WERI-Rb-1 (cell line): ENCODE measurements around the gene SYT7.
A peak's percentile ranks its signal among the peaks of the same experiment; 100 is the strongest.

Experiments used
- DNase-seq: peaks from one replicate; pipeline ENCODE4 v3.0.0-alpha.2; 2020
- H3K27ac ChIP-seq: fragments of 250-450 bp; sonication (Bioruptor Pico); 2 replicates; pipeline ENCODE4 v1.5.1; 2020; ENCODE audit warnings: mild to moderate bottlenecking, moderate library complexity
- H3K27me3 ChIP-seq: fragments of 250-450 bp; sonication (Bioruptor Pico); 2 replicates; pipeline ENCODE4 v1.5.1; 2021; ENCODE audit warnings: mild to moderate bottlenecking, low read depth, moderate library complexity; ENCODE audit not compliant: insufficient read depth, severe bottlenecking
- H3K36me3 ChIP-seq: fragments of 250-450 bp; sonication (Bioruptor Pico); 2 replicates; pipeline ENCODE4 v1.5.1; 2020; ENCODE audit warnings: mild to moderate bottlenecking, moderate library complexity
- H3K4me3 ChIP-seq: 2 replicates; pipeline ENCODE4 v1.5.1; 2011; ENCODE audit warnings: low read depth, mild to moderate bottlenecking, control low read depth, low read length
- H3K9me3 ChIP-seq: fragments of 250-450 bp; sonication (Bioruptor Pico); 2 replicates; pipeline ENCODE4 v1.5.1; 2021; ENCODE audit warnings: mild to moderate bottlenecking, moderate library complexity; ENCODE audit not compliant: severe bottlenecking
- TF ChIP-seq, protein P1 (sequence below): IDR thresholded peaks from 2 replicates; pipeline ENCODE4 v1.5.1; 2011; ENCODE audit warnings: low read depth, mild to moderate bottlenecking, control low read depth, inconsistent platforms, low read length

Gene SYT7

DNA sequence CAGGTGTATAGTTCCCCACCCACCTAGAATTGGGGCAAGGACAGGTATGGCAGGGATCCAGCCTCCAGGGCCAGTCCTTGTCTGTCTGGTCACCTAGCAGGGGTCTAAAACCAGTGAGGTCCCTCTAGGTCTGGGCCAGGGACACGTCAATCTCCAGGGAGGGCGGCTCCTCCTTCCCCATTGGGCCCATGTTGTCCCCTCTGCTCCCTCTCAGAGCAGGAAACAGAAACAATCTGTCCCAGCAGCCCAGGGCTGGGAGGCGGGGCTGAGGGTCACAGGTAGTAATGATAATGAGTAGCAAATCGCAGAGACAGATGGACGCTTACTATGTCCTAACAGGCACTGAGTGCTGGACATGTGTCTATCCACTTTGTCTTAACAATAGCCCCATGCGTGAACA is 22.8 kb upstream of the SYT7 start:
- DNase-seq, result peak; percentile 81
- no peaks in the 10 kb centered on the region for H3K27me3 ChIP-seq
- peak overlapping the region; percentile 75 for H3K27ac ChIP-seq
- no peaks in the 10 kb centered on the region for H3K9me3 ChIP-seq
- H3K4me3 ChIP-seq, result peak overlapping the region; percentile 29
- TF ChIP-seq, protein P1, sequence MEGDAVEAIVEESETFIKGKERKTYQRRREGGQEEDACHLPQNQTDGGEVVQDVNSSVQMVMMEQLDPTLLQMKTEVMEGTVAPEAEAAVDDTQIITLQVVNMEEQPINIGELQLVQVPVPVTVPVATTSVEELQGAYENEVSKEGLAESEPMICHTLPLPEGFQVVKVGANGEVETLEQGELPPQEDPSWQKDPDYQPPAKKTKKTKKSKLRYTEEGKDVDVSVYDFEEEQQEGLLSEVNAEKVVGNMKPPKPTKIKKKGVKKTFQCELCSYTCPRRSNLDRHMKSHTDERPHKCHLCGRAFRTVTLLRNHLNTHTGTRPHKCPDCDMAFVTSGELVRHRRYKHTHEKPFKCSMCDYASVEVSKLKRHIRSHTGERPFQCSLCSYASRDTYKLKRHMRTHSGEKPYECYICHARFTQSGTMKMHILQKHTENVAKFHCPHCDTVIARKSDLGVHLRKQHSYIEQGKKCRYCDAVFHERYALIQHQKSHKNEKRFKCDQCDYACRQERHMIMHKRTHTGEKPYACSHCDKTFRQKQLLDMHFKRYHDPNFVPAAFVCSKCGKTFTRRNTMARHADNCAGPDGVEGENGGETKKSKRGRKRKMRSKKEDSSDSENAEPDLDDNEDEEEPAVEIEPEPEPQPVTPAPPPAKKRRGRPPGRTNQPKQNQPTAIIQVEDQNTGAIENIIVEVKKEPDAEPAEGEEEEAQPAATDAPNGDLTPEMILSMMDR, result no peak
- no peaks in the 10 kb centered on the region for H3K36me3 ChIP-seq

DNA sequence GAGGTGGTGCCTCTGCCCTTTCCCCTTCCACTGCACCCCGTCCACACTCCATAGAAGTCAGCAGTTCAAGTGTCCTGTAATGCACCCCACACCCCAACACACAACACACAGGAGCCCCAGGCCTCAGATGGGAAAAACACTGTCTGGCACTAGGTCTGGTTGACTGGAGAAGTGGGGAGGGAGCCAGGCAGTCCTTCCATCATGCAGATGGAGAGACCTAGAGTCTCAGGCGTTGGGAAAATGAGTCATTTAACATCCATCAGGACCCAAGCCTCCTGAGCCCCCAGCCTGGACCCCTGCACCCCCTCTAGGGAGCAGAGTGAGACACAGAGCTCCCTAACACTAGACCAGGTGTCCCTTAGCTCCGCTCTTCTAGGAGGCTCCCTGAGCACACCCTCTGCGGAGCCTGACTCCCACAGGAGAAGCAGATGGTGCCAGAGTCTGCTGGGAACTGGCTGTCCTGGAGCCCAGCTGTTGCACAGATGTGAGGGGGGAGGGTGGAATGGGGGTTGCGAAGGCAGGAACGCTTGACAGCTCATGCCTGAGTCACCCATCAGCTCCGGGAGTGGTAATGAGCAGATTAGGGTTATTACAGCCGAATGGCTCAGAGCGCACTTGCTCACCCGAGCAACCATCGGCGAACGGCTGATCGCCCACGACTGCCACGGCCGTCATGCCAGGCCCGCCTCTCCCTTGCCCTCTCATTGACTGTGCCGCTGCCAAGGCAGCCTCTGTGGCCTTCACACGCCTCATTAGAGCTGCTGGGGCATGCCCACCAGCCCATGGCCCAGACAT is 22.1 kb upstream of the SYT7 start:
- TF ChIP-seq, protein P1, result no peak
- peak; percentile 88 for DNase-seq
- Histone ChIP-seq H3K27ac (peak overlapping the region; percentile 75), H3K4me3 (peak overlapping the region; percentile 29), H3K36me3 (no peaks in the 10 kb centered on the region), H3K27me3 (no peaks in the 10 kb centered on the region), H3K9me3 (no peaks in the 10 kb centered on the region)

DNA sequence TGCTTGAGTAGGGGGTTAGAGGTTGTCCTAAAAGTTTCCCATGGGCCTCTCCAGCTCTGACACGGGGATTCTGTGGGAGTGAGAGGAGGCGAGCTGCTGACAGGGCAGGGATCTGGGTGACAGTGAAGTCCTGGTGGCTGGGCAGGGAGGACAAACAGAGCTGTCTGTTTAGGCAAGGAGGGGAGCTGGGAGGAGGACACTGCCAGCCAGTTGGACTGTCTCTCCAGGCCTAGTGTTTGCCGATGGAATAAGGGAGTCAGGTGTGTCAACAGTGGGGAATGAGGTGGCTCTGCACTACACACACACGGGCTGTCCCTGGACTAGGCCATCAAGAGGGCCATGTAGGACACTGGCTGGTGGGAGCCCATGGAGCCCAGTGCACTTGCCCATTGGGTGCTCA is 20.6 kb upstream of the SYT7 start:
- Histone ChIP-seq H3K27ac (no peak overlapping the region), H3K36me3 (no peaks in the 10 kb centered on the region), H3K4me3 (no peak overlapping the region), H3K9me3 (no peaks in the 10 kb centered on the region), H3K27me3 (no peaks in the 10 kb centered on the region)
- DNase-seq, result no peak
- TF ChIP-seq, protein P1, result no peak

- Histone ChIP-seq H3K9me3 (no peaks in the 10 kb centered on the region), H3K27ac (no peak overlapping the region; the same call in 1 of the 2 replicates), H3K36me3 (no peaks in the 10 kb centered on the region), H3K27me3 (no peaks in the 10 kb centered on the region), H3K4me3 (no peak overlapping the region)
- TF ChIP-seq, protein P1, result no peak
- no peak for DNase-seq
Measured at GRCh38 chr11:61599968-61600710, 19.3 kb upstream of the SYT7 start.

DNA sequence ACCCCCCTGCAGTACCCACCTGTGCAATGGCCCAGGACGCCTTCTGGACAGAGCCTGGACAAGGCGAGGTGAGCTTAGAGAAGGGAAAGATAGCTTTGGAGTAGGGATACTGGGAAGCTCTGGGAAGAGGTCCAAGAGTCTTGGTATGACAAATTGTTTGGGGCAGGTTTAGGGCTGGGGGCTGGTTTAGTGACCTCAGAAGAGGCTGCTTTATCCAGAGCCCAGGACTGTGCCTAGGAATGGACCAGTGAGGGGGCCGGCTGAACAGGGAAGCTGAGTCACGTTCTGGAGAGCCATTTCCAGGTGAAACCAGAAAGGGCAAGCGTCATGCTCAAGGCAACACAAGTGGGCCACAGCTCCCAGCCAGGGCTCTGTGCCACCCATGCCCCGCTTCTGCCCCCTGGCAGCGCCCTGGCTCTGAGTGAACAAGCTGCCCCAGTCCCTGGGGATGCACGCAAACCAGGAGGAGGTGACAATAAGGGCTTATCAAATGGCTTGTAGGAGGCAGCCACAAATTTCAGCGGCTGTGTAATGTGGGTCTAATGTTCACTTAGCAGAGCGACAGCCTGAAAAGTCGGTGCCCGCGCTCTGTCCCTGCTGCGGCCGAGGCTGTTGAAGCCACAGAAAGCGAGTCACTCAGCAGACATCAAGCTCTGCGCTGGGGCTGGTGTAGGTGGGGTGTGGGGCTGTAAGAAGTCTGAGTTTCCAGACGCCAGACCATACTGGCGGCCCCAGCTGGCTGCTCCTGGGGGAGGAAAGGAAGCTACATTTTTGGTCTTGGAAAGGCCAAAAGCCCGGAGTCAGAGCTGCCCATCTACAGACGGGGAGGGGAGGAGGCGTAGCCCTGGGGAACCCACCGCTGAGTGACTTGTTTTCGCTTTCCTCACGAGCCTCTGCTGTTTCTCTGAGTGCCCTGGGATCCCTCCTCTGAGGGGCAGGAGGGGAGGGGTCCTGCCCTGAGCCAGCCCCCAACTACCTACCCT is 18.3 kb upstream of the SYT7 start:
- Histone ChIP-seq H3K36me3 (no peaks in the 10 kb centered on the region), H3K27me3 (no peaks in the 10 kb centered on the region), H3K4me3 (no peak overlapping the region), H3K9me3 (no peaks in the 10 kb centered on the region), H3K27ac (peak overlapping the region; percentile 23)
- TF ChIP-seq, protein P1, result no peak
- peak; percentile 39 for DNase-seq
